Muscle layer of duodenum (tissue), 2 donors: ENCODE measurements around the gene PEX10.

Experiments
- H3K27ac ChIP-seq: one replicate; pipeline ENCODE4 v1.7.0; 2013; ENCODE audit warnings: mild to moderate bottlenecking, low read length
- H3K27me3 ChIP-seq: one replicate; pipeline ENCODE4 v1.7.0; 2013; ENCODE audit warnings: low read depth, mild to moderate bottlenecking, control low read depth, low read length
- H3K36me3 ChIP-seq, 2 donors: one replicate each; pipeline ENCODE4 v1.7.0; 2013; ENCODE audit warnings: low read length in 2 of 2, control low read depth in 1 of 2, mild to moderate bottlenecking in 1 of 2; ENCODE audit not compliant: insufficient read depth in 2 of 2, control insufficient read depth in 1 of 2
- H3K4me1 ChIP-seq, 2 donors: one replicate each; pipeline ENCODE4 v1.7.0; 2013; ENCODE audit warnings: low read length in 2 of 2, mild to moderate bottlenecking in 2 of 2, control low read depth in 1 of 2, moderate library complexity in 1 of 2; ENCODE audit not compliant: insufficient read depth in 2 of 2, control insufficient read depth in 1 of 2
- H3K4me3 ChIP-seq, 2 donors: one replicate each; pipeline ENCODE4 v1.7.0; 2013; ENCODE audit warnings: low read length in 2 of 2, low read depth in 1 of 2, mild to moderate bottlenecking in 1 of 2
- H3K9me3 ChIP-seq, 2 donors: one replicate each; pipeline ENCODE4 v1.7.0; 2013; ENCODE audit warnings: low read length in 2 of 2, control low read depth in 1 of 2, mild to moderate bottlenecking in 1 of 2; ENCODE audit not compliant: control insufficient read depth in 1 of 2
- donor health status: healthy.

PEX10 gene

DNA sequence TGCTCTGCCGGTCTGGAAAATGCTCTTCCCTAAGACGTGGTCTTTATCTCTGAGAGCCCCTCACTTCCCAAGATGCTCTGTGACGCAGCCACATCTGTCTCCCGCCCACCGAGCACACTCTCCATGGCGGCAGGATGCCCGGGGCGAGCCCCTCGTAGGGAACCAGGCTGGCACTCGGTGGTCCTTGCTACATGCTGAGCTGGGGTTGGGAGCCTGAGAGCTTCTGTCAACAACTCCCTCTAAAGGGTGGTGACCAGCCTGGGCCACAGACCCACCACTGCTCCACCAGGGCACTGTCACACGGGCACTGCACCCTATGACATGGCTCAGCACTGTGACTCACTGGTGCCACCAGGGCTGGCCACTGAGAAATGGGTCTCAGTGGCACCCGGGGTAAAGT lies 2.6 kb downstream of the PEX10 start:
- Histone ChIP-seq H3K27ac (no peak overlapping the region), H3K9me3 (no peaks in the 10 kb centered on the region), H3K27me3 (no peaks in the 10 kb centered on the region), H3K4me3 (no peak overlapping the region), H3K36me3 (peaks cover 11 to 48% of the 10 kb centered on the region in 2 donors), H3K4me1 (peaks cover 8 to 23% of the 10 kb centered on the region in 2 donors)

DNA sequence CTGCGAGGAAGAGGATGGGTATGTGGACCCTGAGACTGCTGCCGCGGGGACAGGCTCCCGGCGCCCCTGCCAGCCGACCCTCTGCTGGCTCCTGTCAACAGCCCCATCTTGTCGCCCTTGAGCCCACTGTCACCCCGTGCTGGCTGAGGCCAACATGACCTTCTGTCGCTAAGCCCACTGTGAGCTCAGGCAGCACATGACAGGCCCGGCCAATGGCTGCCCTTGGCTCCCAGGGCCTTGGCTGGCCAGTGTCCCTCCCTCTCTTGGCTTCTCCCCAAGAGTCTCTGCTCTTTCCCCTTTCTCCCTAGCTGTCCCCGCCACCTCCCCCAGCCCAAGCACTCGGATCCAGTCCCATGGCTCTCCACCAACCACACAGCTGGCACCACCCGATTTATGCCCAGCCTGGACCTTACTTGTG lies 3.5 kb downstream of the PEX10 start:
- Histone ChIP-seq H3K27ac (no peak overlapping the region), H3K36me3 (peaks cover 20 to 57% of the 10 kb centered on the region in 2 donors), H3K4me3 (no peak overlapping the region), H3K4me1 (peaks cover 4 to 15% of the 10 kb centered on the region in 2 donors), H3K9me3 (no peaks in the 10 kb centered on the region), H3K27me3 (no peaks in the 10 kb centered on the region)

DNA sequence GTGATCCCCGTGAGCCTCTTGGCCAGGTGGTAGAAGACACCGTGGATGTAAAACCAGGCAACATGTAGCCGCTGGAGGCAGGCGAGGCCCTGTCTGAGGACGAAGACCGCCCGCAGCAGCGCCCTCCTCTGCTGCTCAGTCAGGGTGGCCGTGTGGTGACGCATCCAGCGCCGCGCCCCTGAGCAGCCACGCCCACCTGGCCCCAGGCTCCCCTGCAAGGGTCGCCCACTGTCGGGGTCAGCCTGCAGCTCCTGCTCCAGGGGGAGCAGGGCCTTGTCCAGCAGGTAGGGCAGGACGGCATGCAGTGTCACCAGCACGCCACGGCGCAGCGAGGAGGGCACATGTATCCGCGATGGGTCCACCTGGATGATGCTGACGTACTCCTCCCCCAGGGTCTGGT lies 3.9 kb downstream of the PEX10 start:
- H3K27ac ChIP-seq: no peak overlapping the region
- peaks cover 22 to 60% of the 10 kb centered on the region in 2 donors for H3K36me3 ChIP-seq
- H3K27me3 ChIP-seq: no peaks in the 10 kb centered on the region
- H3K9me3 ChIP-seq: no peaks in the 10 kb centered on the region
- H3K4me3 ChIP-seq: no peak overlapping the region
- peaks cover under 1 to 11% of the 10 kb centered on the region in 2 donors for H3K4me1 ChIP-seq

DNA sequence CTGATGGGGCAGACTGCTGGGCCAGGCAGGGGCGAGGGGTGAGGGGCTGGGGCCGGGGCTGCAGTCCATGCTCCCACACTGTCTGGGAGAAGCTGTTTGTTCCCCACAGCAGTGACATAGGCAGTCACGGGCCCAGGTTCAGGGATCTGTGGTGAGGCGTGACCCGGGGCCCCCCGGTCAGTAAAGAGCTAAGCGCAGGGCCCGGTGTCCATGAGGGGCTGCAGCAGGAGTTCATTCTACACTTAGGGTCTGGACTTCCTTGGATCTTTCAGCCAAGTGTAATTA lies 4.4 kb downstream of the PEX10 start:
- Histone ChIP-seq H3K9me3 (no peaks in the 10 kb centered on the region), H3K36me3 (peaks cover 26 to 65% of the 10 kb centered on the region in 2 donors), H3K27ac (no peak overlapping the region), H3K4me3 (no peak overlapping the region), H3K4me1 (peaks cover 0 to 6% of the 10 kb centered on the region in 2 donors), H3K27me3 (no peaks in the 10 kb centered on the region)

DNA sequence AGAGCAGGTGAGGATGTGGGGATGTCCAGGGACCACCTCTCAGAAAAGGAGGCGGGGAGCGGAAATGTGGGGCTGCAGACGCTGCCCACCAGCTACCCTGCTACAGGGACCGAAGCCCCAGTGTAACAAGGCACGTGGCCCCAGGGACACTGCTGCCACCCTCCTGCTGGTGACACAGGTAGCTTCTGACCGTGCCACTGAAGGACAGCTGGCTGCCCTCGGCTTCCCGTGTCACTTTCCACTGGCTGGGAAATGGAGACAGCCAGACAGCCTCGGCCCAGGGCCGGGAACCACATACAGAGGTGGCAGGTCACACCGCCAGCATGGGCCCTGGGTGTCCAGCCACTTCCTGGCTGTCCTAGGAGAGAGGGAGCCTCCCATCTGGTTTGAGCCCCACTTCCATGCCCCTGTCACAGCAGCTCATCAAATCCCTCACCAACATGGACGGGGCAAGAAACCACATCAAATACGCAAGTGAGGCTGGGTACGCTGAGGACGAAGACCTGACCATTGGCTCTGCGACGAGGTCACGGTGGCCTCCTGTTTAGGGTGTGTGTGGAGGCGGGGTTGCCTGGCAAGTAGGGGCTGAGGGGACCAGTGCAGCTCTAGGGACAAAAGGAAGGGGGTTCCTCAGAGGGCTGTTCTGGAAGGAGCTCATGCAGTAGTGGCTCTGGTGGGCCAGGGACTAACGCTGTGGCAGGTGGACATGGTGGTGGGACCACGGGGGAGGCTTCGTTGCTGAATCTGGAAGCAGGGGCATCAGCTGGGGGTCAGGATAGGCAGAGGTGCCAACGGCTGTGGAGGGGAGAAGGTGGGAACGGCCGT lies 5.0 kb downstream of the PEX10 start:
- Histone ChIP-seq H3K4me3 (no peak overlapping the region), H3K36me3 (peaks cover 31 to 70% of the 10 kb centered on the region in 2 donors), H3K9me3 (no peaks in the 10 kb centered on the region), H3K27ac (no peak overlapping the region), H3K27me3 (no peaks in the 10 kb centered on the region), H3K4me1 (peaks cover 0 to 6% of the 10 kb centered on the region in 2 donors)

DNA sequence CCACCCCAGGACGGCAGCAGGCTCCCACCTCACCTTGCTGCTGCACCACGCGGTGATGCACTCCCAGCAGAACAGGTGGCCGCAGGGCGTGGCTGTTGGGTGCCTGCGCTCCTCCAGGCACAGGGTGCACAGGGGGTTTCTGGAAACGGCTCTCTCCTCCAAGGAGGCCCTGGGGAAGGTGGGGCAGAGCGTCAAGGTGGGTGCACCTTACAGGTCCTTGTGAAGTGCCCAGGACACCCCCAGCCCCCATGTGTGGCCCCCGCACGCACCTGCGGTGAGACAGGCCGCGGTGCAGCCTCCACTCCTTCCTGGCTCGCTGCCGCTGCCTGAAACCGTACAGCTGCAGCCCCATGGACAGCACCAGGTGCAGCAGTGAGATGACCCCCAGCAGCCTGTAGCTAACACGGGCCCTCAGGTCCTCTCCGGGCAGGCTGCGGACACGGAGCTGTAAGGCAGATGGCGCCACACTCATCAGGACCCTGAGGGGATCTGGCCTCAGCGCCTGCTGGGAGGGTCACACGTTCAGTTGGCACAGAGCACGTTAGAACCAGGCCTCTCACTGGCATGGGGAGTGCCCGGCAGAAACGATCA lies 5.8 kb downstream of the PEX10 start:
- H3K27me3 ChIP-seq: no peaks in the 10 kb centered on the region

DNA sequence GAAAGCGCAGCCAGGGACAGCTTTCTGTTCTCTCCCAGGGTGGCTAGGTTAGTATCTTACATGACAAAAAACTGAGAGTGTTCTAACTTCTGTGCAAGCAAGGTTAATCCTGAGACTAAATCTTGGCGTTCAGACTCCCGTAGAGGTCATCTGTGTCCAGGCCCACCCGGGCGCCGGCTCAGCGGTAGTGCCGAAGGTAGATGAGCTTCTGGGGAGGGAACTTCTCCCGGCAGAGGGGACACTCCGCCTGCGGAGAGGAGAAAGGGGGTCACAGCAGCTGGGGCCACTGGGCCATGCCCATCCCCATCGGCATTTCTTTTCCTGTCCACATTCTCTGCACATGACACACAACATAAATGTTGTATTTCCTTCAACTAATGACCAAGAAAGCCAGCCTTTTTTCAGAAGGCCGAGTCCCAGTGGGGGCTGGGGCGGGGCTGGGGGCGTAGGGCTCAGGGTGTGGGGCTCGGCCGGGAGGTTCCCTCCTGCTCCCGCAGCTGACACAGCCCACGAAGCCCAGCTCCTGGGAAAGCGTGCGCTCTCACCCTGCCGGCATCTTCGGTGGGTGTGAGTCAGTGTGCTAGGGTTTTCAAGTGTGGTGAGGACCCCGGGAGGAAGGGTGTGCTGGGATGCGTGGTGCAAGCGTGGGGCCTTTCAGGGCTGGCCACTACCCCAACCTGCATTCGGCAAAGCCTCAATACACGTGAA lies 6.6 kb downstream of the PEX10 start:
- H3K27ac ChIP-seq: no peak overlapping the region
- H3K9me3 ChIP-seq: no peaks in the 10 kb centered on the region
- no peak overlapping the region for H3K4me3 ChIP-seq
- H3K27me3 ChIP-seq: no peaks in the 10 kb centered on the region
- no peaks in the 10 kb centered on the region for H3K4me1 ChIP-seq
- H3K36me3 ChIP-seq: peaks cover 39 to 83% of the 10 kb centered on the region in 2 donors

More for the DNA sequence above, 5.8 kb downstream of the PEX10 start:
- H3K36me3 ChIP-seq: peaks cover 37 to 79% of the 10 kb centered on the region in 2 donors
- peaks cover 0 to 2% of the 10 kb centered on the region in 2 donors for H3K4me1 ChIP-seq
- no peak overlapping the region for H3K4me3 ChIP-seq
- H3K9me3 ChIP-seq: no peaks in the 10 kb centered on the region
- H3K27ac ChIP-seq: no peak overlapping the region

DNA sequence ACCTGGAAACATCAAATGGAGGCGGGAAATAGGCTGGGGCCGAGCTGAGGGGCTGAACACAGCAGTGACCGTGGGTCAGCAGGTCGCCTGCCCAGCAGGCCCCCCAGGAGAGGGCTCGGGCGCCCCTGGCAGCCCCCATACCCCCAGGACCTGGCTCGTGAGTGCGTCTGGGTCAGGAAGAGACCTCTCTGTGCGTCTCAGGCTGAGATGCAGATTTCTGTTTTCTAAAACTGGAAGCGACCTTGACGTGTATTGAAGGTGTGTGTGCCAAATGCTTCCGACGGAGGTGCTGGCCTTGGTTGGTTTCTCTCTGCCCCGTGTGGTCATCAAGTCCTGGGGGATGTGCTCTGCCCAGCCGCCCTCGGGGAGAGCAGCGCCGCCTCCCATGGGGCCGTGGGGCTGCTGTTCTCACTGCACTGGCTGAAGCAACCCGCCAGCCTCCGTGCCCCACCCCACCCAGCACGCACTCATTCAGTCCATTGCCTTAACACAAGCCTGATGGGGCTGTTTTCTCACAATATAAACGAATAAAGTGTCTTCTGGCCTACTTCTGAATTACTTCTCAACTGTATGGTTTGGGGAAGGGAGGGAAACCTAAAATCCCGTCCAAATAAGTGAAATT lies 7.4 kb downstream of the PEX10 start:
- Histone ChIP-seq H3K27ac (no peak overlapping the region), H3K27me3 (no peaks in the 10 kb centered on the region)

DNA sequence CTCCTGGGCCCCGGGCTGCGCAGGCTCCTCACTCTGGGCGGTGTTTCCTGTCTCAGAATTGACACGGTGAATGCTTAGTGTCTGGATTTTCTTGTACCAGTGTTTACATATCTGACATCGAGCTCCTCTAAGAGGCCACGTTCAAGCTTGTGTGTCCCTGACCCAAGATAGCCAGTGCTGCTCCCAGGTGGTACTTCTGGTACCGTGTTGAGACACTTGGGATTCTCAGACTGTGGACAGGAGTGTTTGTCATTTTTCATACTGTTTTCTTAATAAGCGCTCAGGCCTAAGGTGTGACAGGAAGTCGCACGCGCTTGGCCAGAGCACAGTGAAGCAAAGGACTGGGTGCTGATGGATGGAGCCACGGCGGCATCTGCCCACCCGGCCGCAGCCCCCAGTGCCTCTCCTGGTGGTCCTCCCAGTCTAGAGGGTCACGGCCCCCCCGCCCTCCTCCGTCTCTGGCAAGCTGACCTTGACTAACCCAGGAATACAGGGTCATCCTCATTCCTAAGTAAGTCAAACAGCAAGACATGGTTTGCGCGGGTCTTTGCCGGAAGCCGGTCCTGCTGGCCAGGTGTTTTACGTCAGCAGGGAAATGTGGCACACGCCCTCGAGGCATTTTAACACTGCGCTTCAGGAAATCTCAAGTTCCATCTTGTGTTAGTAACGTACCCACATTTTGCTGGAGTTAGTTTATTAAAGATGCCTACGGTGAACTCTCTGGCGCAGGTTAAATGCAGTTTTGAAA lies 8.0 kb downstream of the PEX10 start:
- Histone ChIP-seq H3K27me3 (no peaks in the 10 kb centered on the region), H3K36me3 (peaks cover 51 to 90% of the 10 kb centered on the region in 2 donors), H3K4me1 (no peaks in the 10 kb centered on the region), H3K9me3 (no peaks in the 10 kb centered on the region), H3K4me3 (no peak overlapping the region), H3K27ac (no peak overlapping the region)

More for the DNA sequence above, 7.4 kb downstream of the PEX10 start:
- no peaks in the 10 kb centered on the region for H3K9me3 ChIP-seq
- H3K36me3 ChIP-seq: peaks cover 46 to 90% of the 10 kb centered on the region in 2 donors
- H3K4me1 ChIP-seq: no peaks in the 10 kb centered on the region
- no peak overlapping the region for H3K4me3 ChIP-seq

DNA sequence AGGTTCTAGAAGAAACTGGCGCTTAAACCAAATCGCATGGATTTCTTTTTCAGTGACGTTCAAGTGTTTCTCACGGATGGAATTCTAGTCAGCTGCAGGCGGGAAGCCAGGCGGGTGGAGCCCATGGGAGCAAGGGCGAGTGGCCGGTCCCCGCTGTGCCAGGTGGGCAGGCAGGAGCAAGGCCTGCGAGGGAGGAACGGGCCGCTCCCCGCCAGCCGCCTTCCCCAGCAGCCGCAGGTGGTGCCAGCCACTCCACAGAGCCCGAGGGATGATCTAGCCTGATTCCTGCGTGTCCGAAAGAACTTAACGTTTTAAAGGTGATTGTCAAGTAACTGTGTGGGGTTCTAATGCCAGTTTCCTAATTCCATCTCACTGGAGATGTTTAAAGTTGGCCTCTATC lies 9.1 kb downstream of the PEX10 start:
- no peaks in the 10 kb centered on the region for H3K4me1 ChIP-seq
- no peak overlapping the region for H3K27ac ChIP-seq
- H3K27me3 ChIP-seq: no peaks in the 10 kb centered on the region
- H3K4me3 ChIP-seq: no peak overlapping the region
- H3K36me3 ChIP-seq: peaks cover 61 to 80% of the 10 kb centered on the region in 2 donors
- H3K9me3 ChIP-seq: no peaks in the 10 kb centered on the region
